ENCODE measurements around the gene EP300.
A peak's percentile ranks its signal among the peaks of the same experiment; 100 is the strongest.
"Not testable (repeated sequence)": the region's sequence is repeated elsewhere in the genome, so short reads cannot be mapped to it uniquely, and the experiment has no call there.

The EP300 gene

DNA sequence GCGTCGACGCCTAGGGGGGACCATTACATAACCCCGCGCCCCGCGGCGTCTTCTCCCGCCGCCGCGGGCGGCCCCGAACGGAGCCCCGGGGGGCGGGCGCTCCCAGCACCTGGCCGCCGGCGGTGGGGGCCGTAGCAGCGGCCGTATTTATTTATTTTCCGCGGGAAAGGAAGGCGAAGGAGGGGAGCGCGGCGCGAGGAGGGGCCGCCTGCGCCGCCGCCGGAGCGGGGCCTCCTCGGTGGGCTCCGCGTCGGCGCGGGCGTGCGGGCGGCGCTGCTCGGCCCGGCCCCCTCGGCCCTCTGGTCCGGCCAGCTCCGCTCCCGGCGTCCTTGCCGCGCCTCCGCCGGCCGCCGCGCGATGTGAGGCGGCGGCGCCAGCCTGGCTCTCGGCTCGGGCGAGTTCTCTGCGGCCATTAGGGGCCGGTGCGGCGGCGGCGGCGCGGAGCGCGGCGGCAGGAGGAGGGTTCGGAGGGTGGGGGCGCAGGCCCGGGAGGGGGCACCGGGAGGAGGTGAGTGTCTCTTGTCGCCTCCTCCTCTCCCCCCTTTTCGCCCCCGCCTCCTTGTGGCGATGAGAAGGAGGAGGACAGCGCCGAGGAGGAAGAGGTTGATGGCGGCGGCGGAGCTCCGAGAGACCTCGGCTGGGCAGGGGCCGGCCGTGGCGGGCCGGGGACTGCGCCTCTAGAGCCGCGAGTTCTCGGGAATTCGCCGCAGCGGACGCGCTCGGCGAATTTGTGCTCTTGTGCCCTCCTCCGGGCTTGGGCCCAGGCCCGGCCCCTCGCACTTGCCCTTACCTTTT lies at the start of gene EP300:
Gene EP300 (plus strand): TSS at position 570 of the 795 bp plus-strand sequence. CDS start 413 bp downstream, outside the sequence.
- Histone ChIP-seq H3K9ac (ENCODE audit: low read length) (peak within 1 kb of the TSS; percentile 99), H3K4me1 (ENCODE audit: control insufficient read depth, insufficient read depth, low read length) (peaks cover 36% of the 10 kb centered on the region), H3K36me3 (ENCODE audit: control insufficient read depth, insufficient read depth, low read length, severe bottlenecking) (no peaks in the 10 kb centered on the region), H3K4me3 (ENCODE audit: low read length) (peak within 1 kb of the TSS; percentile 89), H3K27me3 (replicated peaks; ENCODE audit: control insufficient read depth, insufficient read depth, low read length) (no peaks in the 10 kb centered on the region), H3K9me3 (ENCODE audit: control insufficient read depth, low read length) (no peaks in the 10 kb centered on the region)
- peak; percentile 85 for DNase-seq (ENCODE audit: low read depth)

DNA sequence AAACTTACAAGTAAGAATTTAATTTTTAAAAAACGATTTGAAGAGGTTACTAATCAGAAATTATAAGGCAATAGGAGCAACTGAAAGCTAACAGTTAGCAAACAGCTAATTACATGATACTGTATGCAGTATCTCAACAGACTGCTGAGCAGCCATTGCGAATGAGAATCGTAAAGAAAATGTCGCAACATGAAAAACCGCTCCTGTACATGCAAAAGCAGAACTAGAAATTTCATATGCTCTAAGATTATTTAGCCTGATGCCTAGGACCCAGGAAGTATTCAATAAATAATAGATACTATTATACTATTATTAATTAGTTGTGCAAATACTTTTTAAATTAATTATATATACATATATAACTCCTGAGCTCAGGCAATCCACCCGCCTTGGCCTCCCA lies 48.7 kb upstream of the EP300 start:
- no peak for DNase-seq (ENCODE audit: low read depth)
- Histone ChIP-seq H3K27me3 (replicated peaks; ENCODE audit: control insufficient read depth, insufficient read depth, low read length) (no peaks in the 10 kb centered on the region), H3K4me1 (ENCODE audit: control insufficient read depth, insufficient read depth, low read length) (peaks cover 14% of the 10 kb centered on the region), H3K36me3 (ENCODE audit: control insufficient read depth, insufficient read depth, low read length, severe bottlenecking) (no peaks in the 10 kb centered on the region), H3K9me3 (ENCODE audit: control insufficient read depth, low read length) (no peaks in the 10 kb centered on the region), H3K4me3 (ENCODE audit: low read length) (no peak overlapping the region), H3K9ac (ENCODE audit: low read length) (no peak overlapping the region)

DNA sequence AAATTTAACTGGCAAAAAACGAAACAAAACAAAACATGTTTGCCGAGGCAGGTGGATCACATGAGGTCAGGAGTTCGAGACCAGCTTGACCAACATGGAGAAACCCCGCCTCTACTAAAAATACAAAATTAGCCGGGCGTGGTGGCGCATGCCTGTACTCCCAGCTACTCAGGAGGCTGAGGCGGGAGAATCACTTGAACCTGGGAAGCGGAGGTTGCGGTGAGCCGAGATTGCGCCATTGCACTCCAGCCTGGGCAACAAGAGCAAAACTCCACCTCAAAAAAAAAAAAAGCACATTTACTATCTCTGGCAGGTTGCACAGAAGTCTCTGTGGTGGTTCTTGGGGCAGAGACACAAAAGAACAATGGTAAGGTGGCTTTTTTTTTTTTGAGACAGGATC lies 46.8 kb upstream of the EP300 start:
- not testable (repeated sequence) for H3K4me3 ChIP-seq (ENCODE audit: low read length); H3K9me3 ChIP-seq (ENCODE audit: control insufficient read depth, low read length); H3K36me3 ChIP-seq (ENCODE audit: control insufficient read depth, insufficient read depth, low read length, severe bottlenecking); H3K27me3 ChIP-seq (replicated peaks; ENCODE audit: control insufficient read depth, insufficient read depth, low read length); H3K9ac ChIP-seq (ENCODE audit: low read length); DNase-seq (ENCODE audit: low read depth)
- H3K4me1 ChIP-seq (ENCODE audit: control insufficient read depth, insufficient read depth, low read length): peaks cover 19% of the 10 kb centered on the region

DNA sequence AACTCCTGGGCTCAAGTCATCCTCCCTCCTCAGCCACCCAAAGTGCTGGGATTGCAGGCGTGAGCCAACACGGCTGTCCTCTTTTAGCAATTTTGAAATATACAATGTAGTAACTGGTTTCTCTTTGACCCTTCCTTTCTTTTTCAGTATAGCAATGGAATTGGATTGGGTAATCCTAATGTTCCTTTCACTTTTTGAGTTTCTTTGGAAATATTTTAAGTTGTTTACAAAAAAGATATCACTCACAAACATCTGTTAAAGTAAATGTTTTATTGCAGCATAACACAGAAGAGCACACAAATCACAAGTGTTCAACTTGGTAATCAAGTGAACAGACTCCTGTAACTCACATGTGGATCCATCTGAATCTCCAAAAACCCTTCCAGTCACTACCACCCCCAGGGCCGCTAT lies 44.6 kb upstream of the EP300 start:
- peak; percentile 64 for DNase-seq (ENCODE audit: low read depth)
- Histone ChIP-seq H3K4me3 (ENCODE audit: low read length) (peak overlapping the region; percentile 66), H3K36me3 (ENCODE audit: control insufficient read depth, insufficient read depth, low read length, severe bottlenecking) (no peaks in the 10 kb centered on the region), H3K9me3 (ENCODE audit: control insufficient read depth, low read length) (no peaks in the 10 kb centered on the region), H3K9ac (ENCODE audit: low read length) (peak overlapping the region; percentile 15), H3K27me3 (replicated peaks; ENCODE audit: control insufficient read depth, insufficient read depth, low read length) (no peaks in the 10 kb centered on the region), H3K4me1 (ENCODE audit: control insufficient read depth, insufficient read depth, low read length) (peaks cover 19% of the 10 kb centered on the region)

DNA sequence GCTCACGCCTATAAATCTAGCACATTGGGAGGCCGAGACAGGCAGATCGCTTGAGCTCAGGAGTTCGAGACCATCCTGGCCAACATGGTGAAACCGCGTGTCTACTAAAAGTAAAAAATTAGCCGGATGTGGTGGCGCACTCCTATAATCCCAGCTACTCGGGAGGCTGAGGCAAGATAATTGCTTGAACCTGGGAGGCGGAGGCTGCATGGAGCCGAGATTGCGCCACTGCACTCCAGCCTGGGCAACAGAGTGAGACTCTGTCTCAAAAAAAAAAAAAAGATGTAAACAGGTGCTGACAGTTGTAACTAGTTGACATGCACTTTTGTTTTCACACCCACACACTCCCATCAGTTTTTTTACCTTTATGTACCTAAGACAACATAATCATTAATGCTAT lies 44.0 kb upstream of the EP300 start:
- H3K27me3 ChIP-seq (replicated peaks; ENCODE audit: control insufficient read depth, insufficient read depth, low read length); DNase-seq (ENCODE audit: low read depth); H3K9me3 ChIP-seq (ENCODE audit: control insufficient read depth, low read length); H3K36me3 ChIP-seq (ENCODE audit: control insufficient read depth, insufficient read depth, low read length, severe bottlenecking): not testable (repeated sequence)
- H3K4me3 ChIP-seq (ENCODE audit: low read length): peak overlapping the region; percentile 66
- H3K9ac ChIP-seq (ENCODE audit: low read length): peak overlapping the region; percentile 15
- peaks cover 19% of the 10 kb centered on the region for H3K4me1 ChIP-seq (ENCODE audit: control insufficient read depth, insufficient read depth, low read length)

DNA sequence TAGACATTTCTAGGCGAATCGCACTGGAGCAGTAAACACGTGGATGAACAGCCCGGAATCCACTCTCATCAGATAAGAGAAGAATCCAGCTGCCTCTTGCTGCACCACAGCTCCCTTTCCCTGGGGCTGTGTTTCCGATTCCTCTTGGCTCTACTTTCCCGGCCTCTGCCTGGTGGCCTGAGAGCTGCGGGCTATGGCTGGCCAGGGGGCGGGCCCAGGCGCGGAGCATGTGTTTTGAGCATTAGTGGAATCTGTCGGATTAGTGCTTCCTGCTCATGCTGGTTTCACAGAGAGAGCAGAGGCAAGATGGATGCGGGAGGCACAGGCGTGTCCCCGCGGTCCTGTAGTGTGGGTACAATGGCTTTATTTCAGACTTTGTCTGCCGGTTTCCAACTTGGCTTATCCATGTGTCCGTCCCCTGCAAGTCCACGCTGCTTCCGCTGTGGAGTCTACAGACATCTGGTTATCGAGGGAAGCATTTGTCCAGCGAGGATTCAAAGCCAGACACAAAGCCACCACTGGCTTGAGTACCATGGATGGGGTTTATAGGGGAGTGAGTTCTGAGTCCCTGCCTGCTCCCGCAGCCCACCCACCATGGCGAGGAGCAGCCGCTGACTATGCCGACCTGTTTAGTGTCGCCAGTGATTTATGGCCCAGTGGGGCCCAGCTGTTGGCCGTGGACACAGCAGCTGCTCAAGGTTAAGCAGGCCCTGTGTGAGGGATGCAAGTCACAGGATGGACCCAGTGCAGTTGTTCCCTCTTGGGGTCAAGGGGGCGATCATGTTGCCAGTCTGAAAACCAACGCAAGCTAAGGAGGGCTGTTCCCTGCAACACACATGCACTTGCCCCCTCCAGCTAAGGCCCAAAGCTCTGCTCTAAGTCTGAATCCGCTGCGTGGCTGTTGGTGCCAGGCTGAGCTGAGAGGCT lies 43.3 kb upstream of the EP300 start:
- Histone ChIP-seq H3K27me3 (replicated peaks; ENCODE audit: control insufficient read depth, insufficient read depth, low read length) (no peaks in the 10 kb centered on the region), H3K4me1 (ENCODE audit: control insufficient read depth, insufficient read depth, low read length) (peaks cover 19% of the 10 kb centered on the region), H3K9ac (ENCODE audit: low read length) (peak overlapping the region; percentile 12), H3K9me3 (ENCODE audit: control insufficient read depth, low read length) (no peaks in the 10 kb centered on the region), H3K4me3 (ENCODE audit: low read length) (peak overlapping the region; percentile 66), H3K36me3 (ENCODE audit: control insufficient read depth, insufficient read depth, low read length, severe bottlenecking) (no peaks in the 10 kb centered on the region)
- peak; percentile 75 for DNase-seq (ENCODE audit: low read depth)

DNA sequence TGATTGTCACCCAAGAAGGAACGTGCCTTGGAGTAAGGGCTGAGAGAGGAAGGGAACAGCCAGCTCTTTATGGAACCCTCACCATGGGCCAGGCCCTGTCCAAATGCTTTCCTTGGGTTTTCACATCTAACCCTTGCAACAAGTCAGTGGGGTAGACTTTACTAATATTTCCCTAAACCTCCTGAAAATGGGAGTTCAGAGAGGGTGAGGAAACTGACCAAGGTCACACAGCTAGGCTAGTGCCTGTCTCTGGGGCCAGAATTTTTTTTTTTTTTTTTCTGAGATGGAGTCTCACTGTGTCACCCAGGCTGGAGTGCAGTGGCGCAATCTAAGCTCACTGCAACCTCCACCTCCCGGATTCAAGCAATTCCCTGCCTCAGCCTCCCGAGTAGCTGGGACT lies 42.6 kb upstream of the EP300 start:
- H3K4me3 ChIP-seq (ENCODE audit: low read length); H3K27me3 ChIP-seq (replicated peaks; ENCODE audit: control insufficient read depth, insufficient read depth, low read length); H3K9me3 ChIP-seq (ENCODE audit: control insufficient read depth, low read length); H3K36me3 ChIP-seq (ENCODE audit: control insufficient read depth, insufficient read depth, low read length, severe bottlenecking); DNase-seq (ENCODE audit: low read depth); H3K9ac ChIP-seq (ENCODE audit: low read length): not testable (repeated sequence)
- H3K4me1 ChIP-seq (ENCODE audit: control insufficient read depth, insufficient read depth, low read length): peaks cover 19% of the 10 kb centered on the region

DNA sequence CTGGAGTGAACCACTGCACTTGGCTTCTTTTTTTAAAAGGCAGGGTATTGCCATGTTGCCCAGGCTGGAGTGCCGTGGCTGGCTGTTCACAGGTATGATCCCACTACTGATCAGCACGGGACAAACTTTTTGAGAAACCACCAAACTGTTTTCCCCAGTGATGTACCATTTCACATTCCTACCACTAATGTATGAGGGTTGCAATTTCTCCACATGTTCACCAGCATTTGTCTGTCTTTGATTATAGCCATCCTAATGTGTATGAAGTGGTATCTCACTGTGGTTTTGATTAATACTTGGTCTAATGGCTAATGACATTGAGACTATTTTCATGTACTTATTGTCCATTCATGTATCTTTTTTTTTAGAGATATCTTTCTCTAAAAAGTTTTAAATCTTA lies 41.5 kb upstream of the EP300 start:
- peaks cover 19% of the 10 kb centered on the region for H3K4me1 ChIP-seq (ENCODE audit: control insufficient read depth, insufficient read depth, low read length)
- H3K9ac ChIP-seq (ENCODE audit: low read length): no peak overlapping the region
- no peaks in the 10 kb centered on the region for H3K36me3 ChIP-seq (ENCODE audit: control insufficient read depth, insufficient read depth, low read length, severe bottlenecking)
- no peaks in the 10 kb centered on the region for H3K9me3 ChIP-seq (ENCODE audit: control insufficient read depth, low read length)
- H3K4me3 ChIP-seq (ENCODE audit: low read length): no peak overlapping the region
- peak; percentile 43 for DNase-seq (ENCODE audit: low read depth)
- H3K27me3 ChIP-seq (replicated peaks; ENCODE audit: control insufficient read depth, insufficient read depth, low read length): no peaks in the 10 kb centered on the region

DNA sequence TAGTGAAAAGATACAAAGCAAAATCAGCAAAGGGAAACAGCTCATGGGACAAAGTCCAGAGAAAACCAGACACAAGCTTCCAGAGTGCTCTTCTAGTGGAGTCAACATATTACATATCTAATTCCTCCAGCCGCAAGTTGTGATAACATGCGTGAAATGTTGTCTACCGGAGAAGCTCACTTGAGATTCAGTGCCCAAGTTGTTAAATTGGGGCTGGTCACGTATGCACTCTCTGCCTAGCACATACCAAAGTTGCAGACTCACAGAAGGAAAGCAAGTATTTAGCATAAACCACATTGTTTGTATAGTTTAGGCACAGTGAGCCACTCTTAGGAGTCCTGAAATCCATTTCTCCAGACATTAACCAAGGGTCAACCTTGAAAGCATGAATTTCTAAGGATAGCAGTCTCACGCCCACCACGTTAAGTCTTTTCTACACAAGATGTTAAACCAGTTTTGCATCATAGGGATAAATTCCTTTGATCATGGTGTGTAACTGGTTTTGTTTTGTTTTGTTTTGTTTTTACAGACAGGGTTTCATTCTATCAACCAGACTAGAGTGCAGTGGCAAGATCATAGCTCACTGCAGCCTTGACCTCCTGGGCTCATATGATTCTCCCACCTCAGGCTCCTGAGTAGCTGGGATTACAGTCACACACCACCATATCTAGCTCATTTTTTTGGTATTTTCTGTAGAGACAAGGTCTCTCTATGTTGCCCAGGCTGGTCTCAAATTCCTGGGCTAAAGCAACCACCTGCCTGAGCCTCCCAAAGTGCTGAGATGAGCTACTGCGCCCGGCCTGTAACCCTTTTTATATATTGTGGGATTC lies 39.5 kb upstream of the EP300 start:
- H3K4me1 ChIP-seq (ENCODE audit: control insufficient read depth, insufficient read depth, low read length): peaks cover 14% of the 10 kb centered on the region
- H3K9me3 ChIP-seq (ENCODE audit: control insufficient read depth, low read length): no peaks in the 10 kb centered on the region
- peak; percentile 85 for DNase-seq (ENCODE audit: low read depth)
- no peaks in the 10 kb centered on the region for H3K27me3 ChIP-seq (replicated peaks; ENCODE audit: control insufficient read depth, insufficient read depth, low read length)
- H3K4me3 ChIP-seq (ENCODE audit: low read length): no peak overlapping the region
- H3K36me3 ChIP-seq (ENCODE audit: control insufficient read depth, insufficient read depth, low read length, severe bottlenecking): no peaks in the 10 kb centered on the region
- H3K9ac ChIP-seq (ENCODE audit: low read length): no peak overlapping the region

DNA sequence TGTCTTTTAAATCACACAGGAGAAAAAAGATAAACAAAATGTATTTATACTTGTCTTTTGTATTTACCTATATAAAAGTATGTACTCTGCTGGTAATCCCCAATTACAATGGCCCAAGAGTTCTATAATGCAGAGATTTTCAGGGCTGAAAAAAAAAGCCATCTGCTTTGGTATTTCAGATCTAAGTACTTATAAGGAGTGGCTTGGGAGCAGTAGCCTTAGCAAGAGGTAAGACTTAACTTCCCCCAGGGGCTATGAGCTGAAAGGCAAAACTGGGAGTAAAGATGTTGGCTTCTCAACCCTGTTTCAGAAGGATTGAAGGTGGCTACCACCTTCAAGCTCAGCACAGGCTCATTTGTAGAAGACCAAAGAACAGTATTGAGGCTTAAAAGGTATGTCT lies 35.3 kb upstream of the EP300 start:
- no peaks in the 10 kb centered on the region for H3K27me3 ChIP-seq (replicated peaks; ENCODE audit: control insufficient read depth, insufficient read depth, low read length)
- H3K4me3 ChIP-seq (ENCODE audit: low read length): no peak overlapping the region
- H3K4me1 ChIP-seq (ENCODE audit: control insufficient read depth, insufficient read depth, low read length): no peaks in the 10 kb centered on the region
- H3K9ac ChIP-seq (ENCODE audit: low read length): no peak overlapping the region
- H3K36me3 ChIP-seq (ENCODE audit: control insufficient read depth, insufficient read depth, low read length, severe bottlenecking): no peaks in the 10 kb centered on the region
- H3K9me3 ChIP-seq (ENCODE audit: control insufficient read depth, low read length): no peaks in the 10 kb centered on the region
- DNase-seq (ENCODE audit: low read depth): no peak

DNA sequence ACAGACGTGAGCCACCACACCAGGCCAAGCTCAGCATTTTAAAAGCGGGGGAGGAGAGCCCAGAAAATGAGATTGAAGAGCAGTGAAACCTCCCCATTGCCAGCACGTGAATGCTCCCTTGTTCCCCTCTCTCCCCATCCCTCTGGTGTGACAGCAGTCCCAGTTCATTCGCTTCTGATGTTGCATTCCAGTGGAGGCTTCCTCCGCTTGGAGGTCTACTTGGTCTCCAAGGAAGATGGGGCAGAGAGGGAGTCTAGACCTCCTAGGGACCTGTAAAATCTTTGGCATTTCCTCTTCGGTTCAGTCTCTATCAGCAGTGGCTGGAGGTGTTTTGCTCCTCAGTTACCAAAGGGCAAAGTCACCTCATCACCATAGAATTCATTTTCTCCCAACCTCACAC lies 30.2 kb upstream of the EP300 start:
- no peaks in the 10 kb centered on the region for H3K36me3 ChIP-seq (ENCODE audit: control insufficient read depth, insufficient read depth, low read length, severe bottlenecking)
- no peak overlapping the region for H3K9ac ChIP-seq (ENCODE audit: low read length)
- H3K9me3 ChIP-seq (ENCODE audit: control insufficient read depth, low read length): no peaks in the 10 kb centered on the region
- DNase-seq (ENCODE audit: low read depth): no peak
- no peak overlapping the region for H3K4me3 ChIP-seq (ENCODE audit: low read length)
- no peaks in the 10 kb centered on the region for H3K27me3 ChIP-seq (replicated peaks; ENCODE audit: control insufficient read depth, insufficient read depth, low read length)
- H3K4me1 ChIP-seq (ENCODE audit: control insufficient read depth, insufficient read depth, low read length): no peaks in the 10 kb centered on the region
